GM12891 (cell line): Measurements from ENCODE around the gene SEC62.

Experiments used
- POLR2A ChIP-seq: IDR thresholded peaks from 2 replicates; pipeline ENCODE4 v1.6.1; 2011; ENCODE audit warnings: low read depth, low read length, control low read depth
- POLR2AphosphoS5 ChIP-seq: IDR thresholded peaks from 2 replicates; pipeline ENCODE4 v1.6.1; 2011; ENCODE audit warnings: low read depth, low read length, control low read depth
- POU2F2 ChIP-seq: IDR thresholded peaks from 2 replicates; pipeline ENCODE4 v1.6.1; 2011; ENCODE audit warnings: low read depth, mild to moderate bottlenecking, control low read depth, low read length, moderate library complexity
- SPI1 ChIP-seq: IDR thresholded peaks from 2 replicates; pipeline ENCODE4 v1.6.1; 2011; ENCODE audit warnings: low read depth, low read length, control low read depth
- TAF1 ChIP-seq: IDR thresholded peaks from 2 replicates; pipeline ENCODE4 v1.6.1; 2011; ENCODE audit warnings: low read depth, low read length, control low read depth

GRCh38 chr3:170016057-170016456 lies 49.5 kb downstream of the SEC62 start:
- TF ChIP-seq POU2F2 (no peak), POLR2AphosphoS5 (no peak), TAF1 (no peak), POLR2A (no peak), SPI1 (no peak)
